22Rv1 (cell line): Measurements from ENCODE around the gene FOXO1.

ENCODE experiments used
- H3K27ac ChIP-seq: fragments of 450-650 bp; 2 replicates; pipeline ENCODE4 v1.5.1; 2017
- ZFX ChIP-seq: fragments of 450-650 bp; IDR thresholded peaks from 2 replicates; pipeline ENCODE4 v1.6.1; 2017; ENCODE audit warnings: antibody characterized with exemption, borderline replicate concordance
- TF ChIP-seq, protein P1 (sequence below): fragments of 450-650 bp; IDR thresholded peaks from 2 replicates; pipeline ENCODE4 v1.5.1; 2017; ENCODE audit warnings: mild to moderate bottlenecking

Gene FOXO1

DNA sequence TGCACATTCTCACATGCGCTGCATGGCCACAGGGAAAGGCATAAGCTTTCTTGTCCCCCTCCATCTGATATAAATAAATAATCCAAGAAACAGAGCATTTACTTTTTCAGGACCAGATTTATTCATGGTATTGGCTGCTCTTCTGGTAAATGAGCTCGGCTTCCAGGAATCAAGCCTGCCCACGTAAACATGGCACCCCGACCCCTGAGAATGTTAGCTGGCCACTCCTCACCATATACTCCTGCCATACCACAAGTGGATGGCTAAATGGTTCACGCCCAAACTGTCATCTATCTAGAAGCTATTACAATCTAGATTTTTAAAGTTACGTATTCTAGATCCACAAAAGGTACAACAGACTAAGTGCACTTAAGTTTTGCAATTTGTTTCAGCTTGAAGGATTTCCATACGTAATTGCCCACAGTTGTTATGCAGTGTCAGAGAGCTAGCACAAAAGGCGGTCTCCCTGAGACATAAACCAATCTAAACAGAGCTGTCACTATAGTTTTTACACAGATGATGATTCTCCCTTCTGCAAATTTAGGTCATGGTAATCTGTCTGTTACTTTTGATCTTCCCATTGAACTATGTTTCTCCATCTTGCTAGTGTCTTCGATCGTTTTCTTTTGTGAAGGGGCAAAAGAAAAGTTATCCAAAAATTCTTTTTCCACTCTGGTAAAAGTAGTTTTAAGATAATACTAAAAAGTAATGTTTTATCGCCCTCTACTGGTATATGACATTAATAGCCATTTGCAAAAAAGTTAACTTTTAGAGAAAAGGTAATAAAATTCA lies 16.2 kb upstream of the FOXO1 start:
- no peak overlapping the region for H3K27ac ChIP-seq
- TF ChIP-seq ZFX: no peak
- TF ChIP-seq, protein P1, sequence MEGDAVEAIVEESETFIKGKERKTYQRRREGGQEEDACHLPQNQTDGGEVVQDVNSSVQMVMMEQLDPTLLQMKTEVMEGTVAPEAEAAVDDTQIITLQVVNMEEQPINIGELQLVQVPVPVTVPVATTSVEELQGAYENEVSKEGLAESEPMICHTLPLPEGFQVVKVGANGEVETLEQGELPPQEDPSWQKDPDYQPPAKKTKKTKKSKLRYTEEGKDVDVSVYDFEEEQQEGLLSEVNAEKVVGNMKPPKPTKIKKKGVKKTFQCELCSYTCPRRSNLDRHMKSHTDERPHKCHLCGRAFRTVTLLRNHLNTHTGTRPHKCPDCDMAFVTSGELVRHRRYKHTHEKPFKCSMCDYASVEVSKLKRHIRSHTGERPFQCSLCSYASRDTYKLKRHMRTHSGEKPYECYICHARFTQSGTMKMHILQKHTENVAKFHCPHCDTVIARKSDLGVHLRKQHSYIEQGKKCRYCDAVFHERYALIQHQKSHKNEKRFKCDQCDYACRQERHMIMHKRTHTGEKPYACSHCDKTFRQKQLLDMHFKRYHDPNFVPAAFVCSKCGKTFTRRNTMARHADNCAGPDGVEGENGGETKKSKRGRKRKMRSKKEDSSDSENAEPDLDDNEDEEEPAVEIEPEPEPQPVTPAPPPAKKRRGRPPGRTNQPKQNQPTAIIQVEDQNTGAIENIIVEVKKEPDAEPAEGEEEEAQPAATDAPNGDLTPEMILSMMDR: peak; percentile 72

DNA sequence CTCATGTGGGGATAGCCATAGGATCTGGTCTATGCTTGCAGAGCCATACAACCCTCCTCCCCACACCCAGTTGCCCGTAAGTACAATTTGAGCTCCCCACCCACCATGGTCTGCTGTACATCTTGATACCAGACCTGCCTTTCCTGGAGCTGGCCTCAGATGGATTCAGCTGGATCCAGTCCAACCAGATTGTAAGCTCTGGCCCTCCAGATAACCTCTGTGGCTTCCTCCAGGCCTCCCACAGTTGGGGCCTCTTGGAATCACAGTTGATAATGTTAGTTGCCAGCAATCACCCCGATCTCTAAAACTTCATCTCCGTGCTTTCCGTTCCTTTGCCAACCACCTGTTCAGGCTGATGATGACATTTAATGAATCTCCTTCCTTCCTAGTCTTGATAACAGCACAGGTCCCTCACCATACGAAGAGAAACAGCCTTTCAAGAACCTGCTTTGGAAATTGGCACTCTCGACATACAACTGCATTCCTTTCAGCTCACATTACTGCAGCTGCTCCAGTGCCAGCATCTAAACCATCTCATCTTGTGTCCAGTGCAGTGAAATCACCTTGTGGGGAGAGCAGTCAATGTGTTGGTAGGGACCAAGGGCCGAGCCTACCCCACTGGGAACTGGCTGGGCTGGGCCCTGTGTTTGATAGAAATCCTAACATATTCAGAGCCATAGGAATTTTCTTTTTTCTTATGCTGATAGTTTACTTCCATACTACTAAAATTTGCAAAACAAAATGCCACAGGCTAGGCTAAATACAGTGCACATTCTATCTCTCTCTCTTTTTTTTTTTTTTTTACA lies 15.1 kb upstream of the FOXO1 start:
- no peak overlapping the region for H3K27ac ChIP-seq

DNA sequence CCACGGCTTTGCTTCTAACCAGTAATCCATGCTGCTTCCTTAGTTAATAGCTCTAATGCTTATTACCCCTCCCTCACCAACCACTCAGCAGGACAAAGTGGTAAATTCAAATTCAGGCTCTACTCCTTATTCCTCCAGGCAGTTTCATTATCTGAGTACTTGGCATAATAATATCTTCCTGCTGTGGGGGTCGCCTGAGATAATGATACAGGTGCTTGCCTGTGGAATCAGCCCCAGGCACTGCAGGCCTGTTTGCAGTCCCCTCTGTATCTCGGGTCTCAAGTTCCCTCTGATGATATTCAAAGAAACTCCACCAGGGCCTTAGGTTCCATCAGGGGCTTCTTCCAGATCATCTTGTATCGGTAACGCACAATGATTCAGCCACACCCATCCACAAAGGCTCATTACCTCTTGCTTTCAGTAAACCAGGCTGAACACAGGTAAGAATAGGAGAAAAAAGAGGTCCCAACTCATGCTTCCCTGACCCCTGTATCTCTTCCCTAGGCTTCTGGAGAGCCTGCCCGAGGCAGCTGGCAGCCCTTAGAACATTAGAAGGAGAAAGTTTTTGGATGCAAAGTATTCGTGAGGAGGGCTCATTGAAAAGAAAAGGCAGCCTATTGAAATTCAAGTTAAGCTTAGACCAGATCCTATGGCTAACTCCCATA lies 14.3 kb upstream of the FOXO1 start:
- TF ChIP-seq, protein P1: no peak
- TF ChIP-seq ZFX: no peak
- H3K27ac ChIP-seq: no peak overlapping the region

More for the DNA sequence above, 15.1 kb upstream of the FOXO1 start:
- TF ChIP-seq, protein P1: no peak
- no peak for TF ChIP-seq ZFX

DNA sequence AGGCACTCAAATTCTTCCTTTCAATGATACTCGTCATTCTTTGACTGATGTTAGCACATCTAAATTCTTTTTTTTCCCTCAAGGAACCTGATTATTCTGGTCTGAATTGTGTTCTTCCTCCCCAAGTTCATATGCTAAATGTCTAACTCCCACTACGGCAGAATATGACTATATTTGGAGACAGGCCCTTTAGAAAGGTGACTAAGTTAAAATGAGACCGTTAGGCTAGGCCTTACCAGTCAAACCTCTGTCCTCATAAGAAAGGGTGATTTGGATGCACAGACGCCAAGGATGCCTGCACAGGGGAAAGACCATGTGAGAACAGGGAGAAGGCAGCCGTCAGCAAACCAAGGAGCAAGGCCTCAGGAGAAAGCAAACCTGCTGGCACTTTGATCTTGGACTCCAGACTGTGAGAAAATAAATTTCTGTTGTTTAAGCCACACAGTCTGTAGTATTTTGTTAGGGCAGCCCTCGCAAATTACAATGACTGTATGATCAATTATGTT lies 13.1 kb upstream of the FOXO1 start:
- TF ChIP-seq, protein P1: no peak
- no peak for TF ChIP-seq ZFX
- H3K27ac ChIP-seq: no peak overlapping the region

DNA sequence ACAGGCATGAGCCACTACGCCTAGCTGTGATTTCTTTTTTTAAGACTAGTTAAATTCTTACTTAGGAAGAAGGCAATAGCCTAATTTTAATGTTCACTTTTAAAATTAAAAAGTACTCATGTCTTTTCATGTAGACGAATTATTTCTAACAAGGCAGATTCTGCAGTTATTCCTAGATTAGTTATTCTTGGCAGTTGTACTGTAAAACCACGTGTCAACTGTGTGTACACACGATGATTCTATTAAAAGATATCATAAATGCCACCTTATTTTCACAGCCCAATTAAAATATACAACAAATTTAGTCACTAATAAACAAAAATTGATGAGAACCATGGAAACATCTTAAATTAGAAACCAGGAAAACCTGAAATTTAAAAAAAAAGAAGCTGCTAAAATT lies 10.6 kb upstream of the FOXO1 start:
- H3K27ac ChIP-seq: no peak overlapping the region
- no peak for TF ChIP-seq ZFX
- TF ChIP-seq, protein P1: no peak

DNA sequence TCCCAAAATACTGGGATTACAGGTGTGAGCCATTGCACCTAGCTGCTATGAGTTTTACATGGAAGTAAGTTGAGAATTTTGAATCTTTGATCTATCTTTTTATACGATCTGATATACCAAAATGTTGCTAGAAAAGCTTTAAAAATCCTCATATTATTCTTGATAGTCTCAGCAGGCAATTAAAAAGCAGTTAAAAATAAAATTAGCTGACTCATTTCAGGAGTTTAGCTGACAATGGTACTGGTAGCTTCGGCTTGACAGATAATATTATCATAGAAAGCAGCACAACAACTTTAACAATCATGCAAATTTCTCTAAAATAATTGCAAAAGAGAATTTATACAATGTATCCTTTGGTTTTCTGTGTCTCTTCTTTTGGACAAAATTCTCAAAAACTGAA lies 9.6 kb upstream of the FOXO1 start:
- H3K27ac ChIP-seq: no peak overlapping the region
- TF ChIP-seq ZFX: no peak
- TF ChIP-seq, protein P1: no peak
